Smooth muscle cell (in vitro differentiated cells): Measurements from ENCODE around the gene UBE3B. TPM values are rescaled to one million over a fixed set of nuclear protein-coding genes. Genes with fewer than 3 reads are reported as not detected.

Experiments used
- DNase-seq: peaks from one replicate; lab custom pipeline; 2025; ENCODE audit not compliant: unreplicated experiment; lab: John Stamatoyannopoulos, UW
- H2AFZ ChIP-seq: fragments of 200-600 bp; sonication (generic); 2 replicates; pipeline ENCODE4 v1.6.0; 2016; ENCODE audit warnings: antibody characterized with exemption, low read depth, mild to moderate bottlenecking
- H3F3A ChIP-seq: fragments of 200-600 bp; sonication (generic); 2 replicates; pipeline ENCODE4 v1.6.0; 2017; ENCODE audit warnings: antibody characterized with exemption, low read depth
- H3K27ac ChIP-seq: fragments of 200-600 bp; sonication (generic); 2 replicates; pipeline ENCODE4 v1.5.1; 2016; ENCODE audit warnings: low read depth, mild to moderate bottlenecking
- H3K27me3 ChIP-seq: fragments of 200-600 bp; sonication (generic); 2 replicates; pipeline ENCODE4 v1.6.1; 2016; ENCODE audit warnings: low read depth, mild to moderate bottlenecking
- H3K36me3 ChIP-seq: fragments of 200-600 bp; sonication (generic); 2 replicates; pipeline ENCODE4 v1.5.1; 2016; ENCODE audit warnings: low read depth
- H3K4me1 ChIP-seq: fragments of 200-600 bp; sonication (generic); 2 replicates; pipeline ENCODE4 v1.5.1; 2016; ENCODE audit warnings: low read depth
- H3K4me2 ChIP-seq: fragments of 200-600 bp; sonication (generic); 2 replicates; pipeline ENCODE4 v1.6.0; 2016; ENCODE audit warnings: mild to moderate bottlenecking
- H3K4me3 ChIP-seq: fragments of 200-600 bp; sonication (generic); 2 replicates; pipeline ENCODE4 v1.5.1; 2016; ENCODE audit warnings: mild to moderate bottlenecking
- H3K79me2 ChIP-seq: fragments of 200-600 bp; sonication (generic); 2 replicates; pipeline ENCODE4 v1.6.0; 2016; ENCODE audit warnings: low read depth, mild to moderate bottlenecking
- H3K9ac ChIP-seq: fragments of 200-600 bp; sonication (generic); 2 replicates; pipeline ENCODE4 v1.6.0; 2016; ENCODE audit warnings: low read depth
- H3K9me3 ChIP-seq: fragments of 200-600 bp; sonication (generic); replicated peaks from 2 replicates; pipeline ENCODE4 v1.5.1; 2016; ENCODE audit warnings: low read depth
- H4K20me1 ChIP-seq: fragments of 200-600 bp; sonication (generic); 2 replicates; pipeline ENCODE4 v1.6.0; 2016; ENCODE audit warnings: low read depth
- WGBS: methylation state at CpG from one replicate; pipeline ENCODE4 v1.1.7; 2016; ENCODE audit warnings: low lambda C conversion rate; 5-methylcytosine and 5-hydroxymethylcytosine counted together
- polyA plus RNA-seq: library from polyadenylated mRNA; unstranded; fragments of >200 nt; fragmentation: Nextera tagmentation; extraction: Ambion mirVana; gene quantifications from 2 replicates; pipeline ENCODE4 v1.2.1, GENCODE V29; 2016
- total RNA-seq: library from RNA; depleted of rRNA; stranded (reverse); fragments of >200 nt; gene quantifications from 2 replicates; pipeline ENCODE4 v1.2.3, GENCODE V29; 2014
- TF ChIP-seq, protein P1 (sequence below): fragments of 200-600 bp; sonication (generic); IDR thresholded peaks from 2 replicates; pipeline ENCODE4 v1.5.1; 2017; ENCODE audit warnings: borderline replicate concordance, mild to moderate bottlenecking, antibody characterized with exemption; ENCODE audit not compliant: insufficient read depth, poor library complexity, severe bottlenecking

Gene UBE3B
- total and polyA plus RNA-seq, 2 experiments from 2014 or later = 21.8 to 62.9 TPM

DNA sequence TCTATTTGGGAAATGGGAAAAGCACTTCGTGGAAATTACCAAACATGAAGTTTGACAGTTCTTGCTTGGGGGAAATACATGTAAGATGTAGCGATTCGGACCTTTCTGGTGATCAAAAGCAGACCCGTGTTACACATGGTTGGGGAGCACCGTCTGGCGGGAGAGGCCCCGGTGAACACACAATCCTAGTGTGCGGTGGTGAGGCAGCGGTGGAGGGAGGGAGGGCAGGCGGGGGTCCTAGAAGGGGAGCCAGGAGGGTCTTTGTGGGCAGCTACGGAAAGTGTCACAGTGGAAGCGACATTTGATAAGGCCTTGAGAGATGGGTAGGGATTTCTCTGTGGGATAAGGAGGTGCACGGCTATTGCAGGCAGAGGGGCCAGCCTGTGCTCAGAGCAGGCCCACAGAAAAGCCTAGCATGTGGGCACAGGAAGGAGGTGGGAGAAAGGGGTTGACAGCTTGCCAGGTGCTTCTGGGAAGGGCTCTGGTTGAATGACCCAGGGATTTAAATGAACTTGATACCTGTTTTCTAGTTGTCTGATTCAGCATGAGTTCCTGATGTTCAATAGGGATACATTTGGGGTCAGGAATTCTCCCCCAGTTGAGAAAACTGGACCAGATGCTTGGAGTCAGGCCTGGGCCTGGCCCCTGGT is 103.4 kb downstream of the UBE3B start:
- no peak overlapping the region for H2AFZ ChIP-seq
- peaks cover 4% of the 10 kb centered on the region for H3K36me3 ChIP-seq
- H3K4me2 ChIP-seq = no peak overlapping the region
- H4K20me1 ChIP-seq = peaks cover 16% of the 10 kb centered on the region
- peaks cover 10% of the 10 kb centered on the region for H3K79me2 ChIP-seq
- no peaks in the 10 kb centered on the region for H3K9me3 ChIP-seq
- no peak for DNase-seq
- peaks cover 3% of the 10 kb centered on the region for H3F3A ChIP-seq
- no peaks in the 10 kb centered on the region for H3K27me3 ChIP-seq
- no peaks in the 10 kb centered on the region for H3K4me1 ChIP-seq
- H3K9ac ChIP-seq = no peak overlapping the region
- WGBS = 96% methylated on average over 13 of the region's 13 CpGs
- H3K4me3 ChIP-seq = no peak overlapping the region
- H3K27ac ChIP-seq = no peak overlapping the region
- TF ChIP-seq, protein P1, sequence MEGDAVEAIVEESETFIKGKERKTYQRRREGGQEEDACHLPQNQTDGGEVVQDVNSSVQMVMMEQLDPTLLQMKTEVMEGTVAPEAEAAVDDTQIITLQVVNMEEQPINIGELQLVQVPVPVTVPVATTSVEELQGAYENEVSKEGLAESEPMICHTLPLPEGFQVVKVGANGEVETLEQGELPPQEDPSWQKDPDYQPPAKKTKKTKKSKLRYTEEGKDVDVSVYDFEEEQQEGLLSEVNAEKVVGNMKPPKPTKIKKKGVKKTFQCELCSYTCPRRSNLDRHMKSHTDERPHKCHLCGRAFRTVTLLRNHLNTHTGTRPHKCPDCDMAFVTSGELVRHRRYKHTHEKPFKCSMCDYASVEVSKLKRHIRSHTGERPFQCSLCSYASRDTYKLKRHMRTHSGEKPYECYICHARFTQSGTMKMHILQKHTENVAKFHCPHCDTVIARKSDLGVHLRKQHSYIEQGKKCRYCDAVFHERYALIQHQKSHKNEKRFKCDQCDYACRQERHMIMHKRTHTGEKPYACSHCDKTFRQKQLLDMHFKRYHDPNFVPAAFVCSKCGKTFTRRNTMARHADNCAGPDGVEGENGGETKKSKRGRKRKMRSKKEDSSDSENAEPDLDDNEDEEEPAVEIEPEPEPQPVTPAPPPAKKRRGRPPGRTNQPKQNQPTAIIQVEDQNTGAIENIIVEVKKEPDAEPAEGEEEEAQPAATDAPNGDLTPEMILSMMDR = no peak

DNA sequence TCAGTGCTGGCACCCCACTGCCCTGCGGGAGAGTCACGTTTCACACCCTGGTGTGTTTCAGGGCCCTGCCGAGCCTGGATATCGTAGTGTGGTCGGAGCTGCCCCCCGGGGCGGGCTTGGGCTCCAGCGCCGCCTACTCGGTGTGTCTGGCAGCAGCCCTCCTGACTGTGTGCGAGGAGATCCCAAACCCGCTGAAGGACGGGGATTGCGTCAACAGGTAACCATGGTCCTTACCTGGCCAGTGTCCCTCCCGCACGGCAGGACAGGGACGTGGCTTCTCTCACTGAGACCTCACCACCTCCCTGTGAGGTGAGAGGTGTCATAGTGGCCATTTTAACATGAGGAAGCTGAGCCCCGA is 103.9 kb downstream of the UBE3B start:
- Histone ChIP-seq H2AFZ (no peak overlapping the region), H3K4me1 (no peaks in the 10 kb centered on the region), H3K36me3 (peaks cover 4% of the 10 kb centered on the region), H3K9me3 (no peaks in the 10 kb centered on the region), H3K27me3 (no peaks in the 10 kb centered on the region), H3K27ac (no peak overlapping the region), H3K79me2 (peaks cover 5% of the 10 kb centered on the region), H3K9ac (no peak overlapping the region), H3K4me3 (no peak overlapping the region), H3F3A (peaks cover 3% of the 10 kb centered on the region), H3K4me2 (no peak overlapping the region), H4K20me1 (peaks cover 17% of the 10 kb centered on the region)
- WGBS = 91% methylated on average over 18 of the region's 18 CpGs
- DNase-seq = no peak
- TF ChIP-seq, protein P1 = no peak

DNA sequence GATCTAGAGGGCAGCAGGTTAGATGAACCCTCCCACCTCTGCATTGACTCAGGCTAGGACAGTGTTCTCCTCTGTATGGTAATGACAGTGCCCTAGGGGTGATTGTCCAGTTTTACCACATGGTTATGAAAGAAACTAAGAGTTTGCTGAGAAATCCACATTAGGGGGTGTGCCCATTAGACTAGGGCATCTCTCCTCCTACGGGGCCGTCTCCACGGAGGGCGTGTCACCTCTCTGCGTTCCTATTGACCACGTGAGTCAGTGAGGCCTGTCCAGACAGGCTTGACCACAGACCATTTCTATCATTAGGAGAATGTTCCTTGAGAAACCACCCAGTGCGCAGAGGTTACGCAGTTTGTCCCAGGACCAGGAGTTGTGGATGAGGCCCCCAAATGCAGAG is 104.4 kb downstream of the UBE3B start:
- Histone ChIP-seq H3K4me1 (peaks cover 2% of the 10 kb centered on the region), H3F3A (peaks cover 3% of the 10 kb centered on the region), H3K27me3 (no peaks in the 10 kb centered on the region), H3K27ac (peak overlapping the region; percentile 60), H3K79me2 (no peaks in the 10 kb centered on the region), H3K4me3 (no peak overlapping the region), H3K4me2 (no peak overlapping the region), H3K9ac (no peak overlapping the region), H4K20me1 (peaks cover 17% of the 10 kb centered on the region), H3K9me3 (no peaks in the 10 kb centered on the region), H2AFZ (no peak overlapping the region), H3K36me3 (peaks cover 4% of the 10 kb centered on the region)
- TF ChIP-seq, protein P1 = no peak
- no peak for DNase-seq
- 48% methylated on average over 8 of the region's 8 CpGs for WGBS

DNA sequence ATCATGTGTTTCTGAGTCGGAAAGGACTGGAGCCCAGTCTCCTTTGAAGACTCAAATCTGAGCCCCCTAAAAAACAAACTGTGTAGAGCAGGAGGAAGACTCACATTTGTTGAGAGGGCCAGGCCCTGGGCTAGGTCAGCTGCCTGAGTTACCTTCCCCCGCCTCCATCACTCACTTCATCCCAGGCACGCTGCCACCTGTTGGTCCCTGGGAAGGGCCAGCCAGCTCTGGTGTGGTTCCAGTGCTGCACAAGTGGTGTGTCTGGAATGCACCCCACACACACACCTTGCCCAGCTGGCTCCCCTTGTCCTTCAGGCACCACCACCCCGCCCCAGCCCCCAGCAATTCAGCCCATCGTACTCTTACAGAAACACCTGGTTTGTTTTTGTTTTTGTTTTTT is 105.2 kb downstream of the UBE3B start:
- H3K4me1 ChIP-seq = peaks cover 3% of the 10 kb centered on the region
- H4K20me1 ChIP-seq = peaks cover 17% of the 10 kb centered on the region
- no peak overlapping the region for H2AFZ ChIP-seq
- TF ChIP-seq, protein P1 = no peak
- no peak for DNase-seq
- peaks cover under 1% of the 10 kb centered on the region for H3K36me3 ChIP-seq
- no peak overlapping the region for H3K9ac ChIP-seq
- no peaks in the 10 kb centered on the region for H3K27me3 ChIP-seq
- H3K4me2 ChIP-seq = no peak overlapping the region
- peaks cover 3% of the 10 kb centered on the region for H3F3A ChIP-seq
- no peak overlapping the region for H3K27ac ChIP-seq
- H3K9me3 ChIP-seq = no peaks in the 10 kb centered on the region
- WGBS = 86% methylated on average over 5 of the region's 5 CpGs
- no peak overlapping the region for H3K4me3 ChIP-seq
- no peaks in the 10 kb centered on the region for H3K79me2 ChIP-seq
